HG02884 (cell line): Measurements from ENCODE around the gene MAGI1.
"Not testable (repeated sequence)": the region's sequence is repeated elsewhere in the genome, so short reads cannot be mapped to it uniquely, and the experiment has no call there.

ENCODE experiments used
- ATAC-seq: cut with Tn5 transposase; IDR thresholded peaks from one replicate; pipeline ENCODE4 v1.9.1; 2021; ENCODE audit warnings: mild to moderate bottlenecking, moderate library complexity; ENCODE audit not compliant: unreplicated experiment

The MAGI1 gene

GRCh38 chr3:65730449-65730848, 308.3 kb downstream of the MAGI1 start:
- ATAC-seq = no peak

DNA sequence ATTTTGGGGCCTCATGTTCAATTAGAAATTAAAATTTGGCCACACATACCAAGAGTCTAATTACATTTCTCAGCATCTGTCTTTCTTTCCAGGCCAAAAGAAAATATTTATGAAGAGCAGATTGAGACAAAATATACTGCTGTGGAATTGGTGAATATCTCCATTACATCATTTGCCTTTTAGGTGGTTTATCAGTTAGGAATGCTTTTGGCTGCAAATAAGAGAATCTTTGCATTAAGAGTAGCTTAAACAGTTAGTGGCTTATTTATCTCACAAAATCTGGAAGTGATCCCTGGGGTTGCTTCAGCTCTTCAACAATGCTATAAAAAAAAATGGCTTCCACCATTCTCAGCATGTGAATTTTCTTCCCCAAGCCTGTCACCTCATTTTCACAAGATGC, 308.7 kb downstream of the MAGI1 start:
- ATAC-seq = no peak

- ATAC-seq = no peak
Observed at GRCh38 chr3:65729555-65729954, 309.2 kb downstream of the MAGI1 start.

GRCh38 chr3:65728138-65728537, 310.6 kb downstream of the MAGI1 start:
- no peak for ATAC-seq

DNA sequence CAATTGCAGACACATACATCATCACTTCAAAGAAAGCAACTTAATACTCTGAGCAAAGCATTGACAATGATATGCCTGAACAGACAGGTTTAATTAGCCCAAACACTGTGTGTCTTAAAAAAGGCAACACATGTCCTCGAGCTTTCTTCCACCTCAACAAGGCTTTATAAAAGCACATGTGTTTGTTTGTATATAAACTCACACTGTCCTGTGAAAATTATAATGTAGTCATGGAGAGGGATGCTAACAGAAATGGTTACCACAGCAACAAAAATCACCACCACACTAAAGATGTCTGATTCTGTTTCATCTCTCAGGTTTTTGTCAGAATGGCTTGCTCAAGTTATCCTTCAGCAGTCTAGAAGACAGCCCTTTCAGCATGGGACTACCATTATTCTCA, 314.7 kb downstream of the MAGI1 start:
- ATAC-seq = no peak

GRCh38 chr3:65723011-65723410, 315.7 kb downstream of the MAGI1 start:
- ATAC-seq = no peak

DNA sequence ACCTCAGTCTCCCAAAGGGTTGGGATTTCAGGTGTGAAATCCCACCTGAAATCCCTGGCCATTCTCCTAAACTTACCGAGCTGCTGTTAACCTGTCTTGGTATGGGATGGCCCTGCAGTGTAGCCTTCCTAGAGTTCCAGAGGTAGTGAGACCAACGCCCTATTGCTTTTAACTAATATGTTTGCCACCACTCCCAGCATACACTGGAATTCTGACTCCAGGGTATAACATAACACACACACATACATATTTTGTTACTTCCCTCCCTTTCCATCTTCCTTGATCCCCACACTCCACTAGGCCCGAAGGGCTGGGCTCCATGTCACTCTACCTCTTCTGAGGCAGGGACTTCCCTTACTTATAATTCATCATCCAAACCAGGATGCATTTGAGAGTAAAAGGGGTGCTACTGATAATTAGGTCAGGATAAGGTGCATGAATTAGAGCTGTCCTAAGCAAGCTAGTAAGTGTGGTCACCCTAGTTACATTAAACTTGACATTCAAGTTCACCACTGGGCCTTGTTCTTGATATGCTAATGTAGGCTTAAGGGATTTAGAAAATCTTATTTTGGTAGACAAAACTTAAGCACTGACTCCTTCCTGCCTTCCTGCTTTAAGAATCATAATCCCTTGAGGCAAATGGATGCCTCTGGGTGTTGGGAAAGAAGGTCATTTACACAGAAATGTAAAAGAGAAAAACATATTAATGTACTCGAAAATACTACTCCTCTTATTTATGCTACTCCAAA, 317.6 kb downstream of the MAGI1 start:
- ATAC-seq = no peak

- not testable (repeated sequence) for ATAC-seq
Observed at GRCh38 chr3:65719639-65720038, 319.1 kb downstream of the MAGI1 start.

- no peak for ATAC-seq
Observed at GRCh38 chr3:65717676-65718346, 320.9 kb downstream of the MAGI1 start.

GRCh38 chr3:65716071-65716751, 322.5 kb downstream of the MAGI1 start:
- no peak for ATAC-seq

GRCh38 chr3:65714134-65714533, 324.6 kb downstream of the MAGI1 start:
- no peak for ATAC-seq

- ATAC-seq = no peak
Observed at GRCh38 chr3:65713016-65713415, 325.7 kb downstream of the MAGI1 start.

- no peak for ATAC-seq
Observed at GRCh38 chr3:65712140-65712539, 326.6 kb downstream of the MAGI1 start.

GRCh38 chr3:65706776-65707568, 331.7 kb downstream of the MAGI1 start:
- ATAC-seq = no peak

- ATAC-seq = no peak
Observed at GRCh38 chr3:65706301-65706700, 332.4 kb downstream of the MAGI1 start.

DNA sequence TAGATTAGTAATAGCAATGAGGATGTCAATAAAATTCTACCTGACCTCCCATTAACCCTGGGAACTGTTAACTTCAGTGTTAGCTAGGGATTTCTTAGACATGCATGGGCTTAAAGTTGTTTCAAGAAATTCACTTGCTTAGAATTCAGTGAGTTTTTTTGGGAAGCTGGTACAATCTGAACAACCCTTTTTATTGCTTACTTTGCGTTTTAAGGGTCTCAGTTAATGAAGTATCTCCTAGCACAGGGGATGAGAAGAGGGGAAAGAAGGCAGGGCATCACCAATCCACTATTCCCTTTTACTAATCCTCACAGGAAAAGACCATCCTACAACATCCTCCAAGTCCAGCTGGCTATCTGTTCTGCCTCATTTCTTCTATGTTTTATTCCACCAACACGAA, 334.9 kb downstream of the MAGI1 start:
- ATAC-seq = no peak

DNA sequence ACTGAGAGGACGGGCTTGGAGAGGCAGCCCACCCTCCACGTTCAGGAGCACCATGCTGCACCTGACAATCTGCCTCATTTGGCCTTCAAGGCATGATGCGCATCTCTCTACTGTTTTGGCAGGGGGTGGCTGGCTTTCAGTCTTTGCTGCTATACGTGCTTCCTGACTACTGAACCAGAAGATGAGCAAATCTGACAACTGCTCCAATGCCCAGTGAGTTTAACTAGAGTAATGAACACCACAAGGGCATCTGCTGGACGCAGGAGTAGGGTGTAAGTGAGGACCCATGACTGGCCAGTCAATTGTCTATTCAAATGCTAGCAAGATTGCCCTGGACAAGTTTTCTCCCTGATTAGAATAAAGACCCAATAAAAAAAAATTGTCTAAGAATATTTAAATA, 335.7 kb downstream of the MAGI1 start:
- no peak for ATAC-seq

DNA sequence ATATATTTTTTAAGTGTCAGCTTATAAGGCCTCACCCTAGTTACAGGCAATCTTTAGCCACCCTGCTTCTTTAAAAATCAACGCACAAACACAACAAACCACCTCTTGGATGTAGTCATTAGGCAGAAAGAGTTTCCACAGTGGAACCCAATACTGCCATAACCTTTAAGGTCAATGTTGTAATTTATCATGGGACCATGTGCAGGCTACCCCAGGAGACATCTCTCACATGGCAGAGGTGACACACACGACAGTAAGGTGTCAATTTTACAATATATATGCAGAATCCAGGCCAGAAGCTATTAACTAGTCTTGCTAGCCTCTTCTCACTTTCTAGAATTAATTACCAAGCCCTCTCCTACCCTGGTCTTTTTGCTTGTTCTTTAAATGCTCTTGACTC, 336.5 kb downstream of the MAGI1 start:
- no peak for ATAC-seq

DNA sequence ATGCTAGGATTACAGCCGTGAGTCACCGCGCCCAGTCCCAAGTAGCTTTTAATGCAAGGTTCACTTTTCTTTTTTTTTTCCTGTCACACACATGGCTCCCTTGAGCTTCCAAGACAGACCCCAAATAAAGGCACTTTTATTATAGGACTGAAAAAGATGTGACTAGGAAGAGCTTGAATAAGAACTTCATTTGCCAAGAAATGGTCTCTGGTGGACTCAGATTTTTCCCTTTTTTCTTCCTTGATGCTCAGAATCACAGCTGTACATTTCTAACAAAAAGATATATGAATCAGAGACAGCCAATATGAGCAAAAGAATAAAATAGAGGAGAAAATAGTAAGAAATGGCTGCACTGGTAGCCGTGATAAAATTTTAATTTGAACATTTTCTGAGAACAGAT, 337.2 kb downstream of the MAGI1 start:
- ATAC-seq = no peak

GRCh38 chr3:65689436-65689835, 349.3 kb downstream of the MAGI1 start:
- ATAC-seq = no peak

GRCh38 chr3:65687741-65688140, 351.0 kb downstream of the MAGI1 start:
- no peak for ATAC-seq
